Peyer's patch (tissue), 4 donors: ENCODE results near the gene PANK1. TPM values are rescaled to one million over a fixed set of nuclear protein-coding genes. Genes with fewer than 3 reads are reported as not detected.

ENCODE experiments used
- DNase-seq, 3 donors: peaks; one replicate each; pipeline ENCODE4 v3.0.0-alpha.2; 2017 to 2019
- H3K27ac ChIP-seq, 4 donors: fragments of 200-600 bp; sonication (generic); one replicate each; pipeline ENCODE4 v1.5.1; 2016 to 2019
- H3K27me3 ChIP-seq, 2 donors: fragments of 200-600 bp; sonication (generic); one replicate each; pipeline ENCODE4 v1.5.1; 2019
- H3K36me3 ChIP-seq, 3 donors: fragments of 200-600 bp; sonication (generic); one replicate each; pipeline ENCODE4 v1.5.1; 2016 to 2019
- H3K4me1 ChIP-seq, 4 donors: fragments of 200-600 bp; sonication (generic); one replicate each; pipeline ENCODE4 v1.5.1; 2016 to 2019
- H3K4me3 ChIP-seq, 4 donors: fragments of 200-600 bp; sonication (generic); 1 replicate in 3 of 4; 2 replicates in 1 of 4; pipeline ENCODE4 v1.5.1; 2016 to 2019; ENCODE audit warnings: mild to moderate bottlenecking in 1 of 4
- H3K9me3 ChIP-seq, 4 donors: fragments of 200-600 bp; sonication (generic); one replicate each; pipeline ENCODE4 v1.5.1; 2016 to 2019; ENCODE audit warnings: mild to moderate bottlenecking in 1 of 4
- POLR2A ChIP-seq, 2 donors: fragments of 450-650 bp; IDR thresholded peaks; one replicate each; pipeline ENCODE4 v1.5.1; 2017; ENCODE audit warnings: antibody characterized with exemption in 2 of 2, mild to moderate bottlenecking in 2 of 2, moderate library complexity in 2 of 2
- total RNA-seq, 4 donors: library from RNA; depleted of rRNA; stranded (reverse); fragments of >200 nt; gene quantifications; one replicate each; pipeline ENCODE4 v1.1.0, GENCODE V29; 2016
- TF ChIP-seq, protein P1 (sequence below), 6 experiments: fragments of 450-650 bp in 4 of 6; fragments of 200-600 bp in 2 of 6; sonication (generic) in 1 of 6; IDR thresholded peaks; one replicate each; pipeline ENCODE4 v1.5.1; 2017 to 2019; ENCODE audit warnings: antibody characterized with exemption in 6 of 6, mild to moderate bottlenecking in 3 of 6, moderate library complexity in 1 of 6

PANK1 gene
- total RNA-seq: 10 to 100 TPM; 22.3 to 45.9 (median 33.9) TPM

DNA sequence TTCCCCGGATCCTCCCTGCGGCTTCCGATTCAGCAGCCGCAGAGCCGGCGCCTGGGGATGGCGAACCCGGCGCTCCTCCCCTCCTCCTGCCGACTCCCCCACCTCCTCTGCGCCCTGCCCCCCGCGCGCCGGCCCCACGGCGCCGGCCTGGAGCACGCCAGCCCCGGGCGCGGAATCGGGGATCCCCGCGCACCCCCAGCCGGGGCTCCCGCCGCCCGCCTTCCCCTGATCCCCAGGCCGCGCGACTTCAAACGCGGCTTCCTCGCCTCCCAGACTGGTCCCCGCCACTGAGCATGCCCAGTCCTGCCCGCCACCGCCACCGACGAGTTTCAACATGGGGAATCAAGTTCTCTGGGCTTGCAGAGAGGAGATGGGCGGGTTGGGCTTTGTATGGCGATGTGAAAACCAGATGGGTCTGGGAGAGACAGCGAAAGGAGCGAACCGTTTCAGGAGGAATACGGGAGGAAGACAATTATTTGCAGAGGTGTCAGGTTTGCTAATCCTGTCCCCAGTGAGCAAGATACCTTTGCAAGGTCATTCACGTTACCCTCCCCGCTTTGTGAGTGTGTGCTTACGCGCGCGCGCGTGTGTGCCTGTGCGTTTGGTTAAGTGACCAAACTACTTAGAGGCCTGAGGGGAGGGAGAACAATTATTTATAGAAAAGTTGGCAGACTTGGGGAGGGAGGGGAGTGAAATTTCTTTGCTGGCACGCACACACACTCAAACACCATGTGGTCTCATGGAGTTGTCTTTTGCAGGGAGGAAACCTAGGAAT, at the start of gene PANK1:
TSS of gene PANK1 (minus strand) at position 276 of the 775 bp plus-strand sequence. CDS start 351 bp downstream, outside the sequence.
- H3K9me3 ChIP-seq: no peaks in the 10 kb centered on the region

DNA sequence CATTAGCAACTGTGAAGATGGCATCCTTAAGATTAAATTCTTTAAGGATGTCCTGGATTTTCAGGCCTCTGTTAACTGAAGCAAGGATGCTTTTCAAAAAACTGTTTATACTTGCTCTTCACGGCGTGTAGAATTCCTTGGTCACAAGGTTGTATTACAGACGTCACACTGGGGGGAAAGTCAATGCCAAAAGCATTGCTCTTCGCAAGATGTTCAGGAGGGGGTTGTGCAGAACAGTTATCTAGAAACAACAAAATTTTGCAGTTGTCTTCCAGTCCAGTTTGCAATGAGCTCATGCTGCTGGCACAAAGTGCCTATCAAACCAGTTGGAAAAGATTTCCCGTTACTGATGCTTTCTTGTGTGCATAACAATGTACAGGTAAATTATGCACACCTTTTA, 48.1 kb upstream of the PANK1 start:
- no peaks in the 10 kb centered on the region for H3K27me3 ChIP-seq
- H3K36me3 ChIP-seq: no peaks in the 10 kb centered on the region
- H3K27ac ChIP-seq: no peak overlapping the region
- TF ChIP-seq POLR2A (IDR thresholded peaks at IDR 0.05): no peak
- TF ChIP-seq, protein P1, sequence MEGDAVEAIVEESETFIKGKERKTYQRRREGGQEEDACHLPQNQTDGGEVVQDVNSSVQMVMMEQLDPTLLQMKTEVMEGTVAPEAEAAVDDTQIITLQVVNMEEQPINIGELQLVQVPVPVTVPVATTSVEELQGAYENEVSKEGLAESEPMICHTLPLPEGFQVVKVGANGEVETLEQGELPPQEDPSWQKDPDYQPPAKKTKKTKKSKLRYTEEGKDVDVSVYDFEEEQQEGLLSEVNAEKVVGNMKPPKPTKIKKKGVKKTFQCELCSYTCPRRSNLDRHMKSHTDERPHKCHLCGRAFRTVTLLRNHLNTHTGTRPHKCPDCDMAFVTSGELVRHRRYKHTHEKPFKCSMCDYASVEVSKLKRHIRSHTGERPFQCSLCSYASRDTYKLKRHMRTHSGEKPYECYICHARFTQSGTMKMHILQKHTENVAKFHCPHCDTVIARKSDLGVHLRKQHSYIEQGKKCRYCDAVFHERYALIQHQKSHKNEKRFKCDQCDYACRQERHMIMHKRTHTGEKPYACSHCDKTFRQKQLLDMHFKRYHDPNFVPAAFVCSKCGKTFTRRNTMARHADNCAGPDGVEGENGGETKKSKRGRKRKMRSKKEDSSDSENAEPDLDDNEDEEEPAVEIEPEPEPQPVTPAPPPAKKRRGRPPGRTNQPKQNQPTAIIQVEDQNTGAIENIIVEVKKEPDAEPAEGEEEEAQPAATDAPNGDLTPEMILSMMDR (IDR thresholded peaks at IDR 0.05): no peak
- H3K4me1 ChIP-seq: no peaks in the 10 kb centered on the region
- no peak overlapping the region for H3K4me3 ChIP-seq
- DNase-seq: no peak
- H3K9me3 ChIP-seq: no peaks in the 10 kb centered on the region

More for the DNA sequence above, at the start of gene PANK1:
- TF ChIP-seq, protein P1 (IDR thresholded peaks at IDR 0.05): no peak
- TF ChIP-seq POLR2A (IDR thresholded peaks at IDR 0.05): peak in 1 of 2 donors; percentile 26
- H3K27me3 ChIP-seq: no peaks in the 10 kb centered on the region
- H3K36me3 ChIP-seq: no peaks in the 10 kb centered on the region
- peak within 1 kb of the TSS; percentile 72 to 95 (median 89) for H3K4me3 ChIP-seq
- peak; percentile 80 to 86 (median 85) for DNase-seq
- H3K4me1 ChIP-seq: peaks cover 0 to 9% (median 2%) of the 10 kb centered on the region in 4 donors
- H3K27ac ChIP-seq: peak within 1 kb of the TSS; percentile 80 to 96 (median 89)

DNA sequence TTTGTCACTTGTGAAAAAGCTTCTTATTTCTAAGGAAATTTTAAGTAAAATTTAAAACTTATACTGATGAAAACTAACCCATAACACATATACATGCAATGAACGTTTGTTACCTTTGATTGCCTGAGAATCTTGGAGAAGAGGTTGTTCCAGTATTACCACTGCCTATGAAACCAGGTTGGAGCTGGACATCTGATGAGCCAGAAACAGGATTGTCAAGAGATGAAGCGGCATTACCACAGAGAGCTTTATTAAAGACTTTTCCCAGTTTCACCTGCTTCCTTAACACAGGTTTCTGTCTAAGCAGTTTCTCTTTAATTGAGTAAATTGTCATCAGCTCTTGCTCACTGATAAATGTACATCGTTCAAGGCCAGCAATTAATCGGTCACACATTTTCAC, 47.4 kb upstream of the PANK1 start:
- no peak for DNase-seq
- TF ChIP-seq, protein P1 (IDR thresholded peaks at IDR 0.05): no peak
- Histone ChIP-seq H3K4me3 (no peak overlapping the region), H3K36me3 (no peaks in the 10 kb centered on the region), H3K9me3 (no peaks in the 10 kb centered on the region), H3K27me3 (no peaks in the 10 kb centered on the region), H3K4me1 (no peaks in the 10 kb centered on the region), H3K27ac (no peak overlapping the region)

DNA sequence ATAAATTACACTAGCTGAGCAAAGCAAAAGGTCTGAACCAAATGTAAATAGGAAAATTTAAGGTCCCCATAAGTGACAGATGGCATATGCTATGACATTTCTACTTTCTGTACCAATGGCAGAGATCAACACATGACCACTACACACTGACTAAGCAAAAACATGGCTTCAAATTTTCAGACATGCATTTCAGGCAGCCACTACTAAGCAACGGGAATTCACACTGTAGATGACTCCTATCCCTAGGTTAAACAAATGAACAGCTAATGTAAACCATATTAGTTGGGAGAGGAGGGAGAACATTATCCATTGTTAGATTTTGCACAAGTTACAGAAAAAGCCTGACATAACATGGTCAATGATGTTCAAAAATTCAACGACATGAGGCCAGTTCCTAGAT, 45.0 kb upstream of the PANK1 start:
- TF ChIP-seq POLR2A (IDR thresholded peaks at IDR 0.05): no peak
- TF ChIP-seq, protein P1 (IDR thresholded peaks at IDR 0.05): no peak
- H3K4me1 ChIP-seq: no peaks in the 10 kb centered on the region
- H3K36me3 ChIP-seq: no peaks in the 10 kb centered on the region
- H3K4me3 ChIP-seq: no peak overlapping the region
- no peaks in the 10 kb centered on the region for H3K9me3 ChIP-seq
- no peak for DNase-seq
- H3K27ac ChIP-seq: no peak overlapping the region
- no peaks in the 10 kb centered on the region for H3K27me3 ChIP-seq

DNA sequence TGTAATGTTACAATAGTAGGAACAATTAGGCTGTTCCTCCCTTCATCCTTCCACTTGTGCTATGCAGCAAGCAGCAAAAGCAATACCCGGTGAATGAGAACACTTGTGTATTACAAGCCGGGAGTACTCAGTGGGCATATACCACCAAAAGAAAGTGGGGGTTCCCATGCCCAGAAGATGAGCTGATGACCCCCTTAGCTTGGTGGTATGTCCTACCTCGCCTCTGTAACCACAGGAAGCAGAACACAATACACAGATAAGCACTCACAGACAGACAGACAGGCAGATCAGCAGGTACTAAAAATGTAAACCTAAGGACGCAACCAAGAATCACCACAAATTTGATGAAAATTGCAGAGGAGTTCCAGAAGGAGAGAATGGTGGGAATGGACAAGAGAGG, 40.9 kb upstream of the PANK1 start:
- H3K27ac ChIP-seq: no peak overlapping the region
- no peaks in the 10 kb centered on the region for H3K36me3 ChIP-seq
- no peaks in the 10 kb centered on the region for H3K4me1 ChIP-seq
- no peak overlapping the region for H3K4me3 ChIP-seq
- no peak for TF ChIP-seq POLR2A (IDR thresholded peaks at IDR 0.05)
- TF ChIP-seq, protein P1 (IDR thresholded peaks at IDR 0.05): no peak
- no peaks in the 10 kb centered on the region for H3K27me3 ChIP-seq
- no peak for DNase-seq
- H3K9me3 ChIP-seq: no peaks in the 10 kb centered on the region
